ENCODE data around the gene PCDHGB1.
"Not testable (repeated sequence)": the region's sequence is repeated elsewhere in the genome, so short reads cannot be mapped to it uniquely, and the experiment has no call there.

The PCDHGB1 gene

GRCh38 chr5:141349917-141350619 lies at the start of gene PCDHGB1:
TSS of gene PCDHGB1 (plus strand) at chr5:141350099. CDS start at chr5:141350261, 162 bp downstream.
- ChIA-PET CTCF (interaction anchor here (0.6 to 10.4 kb wide), 20 partner anchors 8 to 228 kb away, joined by 3 to 134 read pairs (median 6); partner anchors contain the start of genes PCDHGA1, PCDHGA2, PCDHGA5 and PCDHGA8), POLR2A (no interaction called here)
- peak; percentile 50 for TF ChIP-seq CTCF (IDR thresholded peaks at IDR 0.05; ENCODE audit: insufficient read depth, low read length, missing control alignments)
- no peak for DNase-seq (ENCODE audit: low read depth, low spot score)
- H3K4me3 ChIP-seq (ENCODE audit: low read depth, low read length), result peak within 1 kb of the TSS; percentile 39

GRCh38 chr5:141303756-141304155 lies 46.1 kb upstream of the PCDHGB1 start, which contains the start of gene SLC25A2:
TSS of gene SLC25A2 (minus strand) at chr5:141304049. CDS start at chr5:141303865, 184 bp downstream.
- CTCF ChIA-PET, result interaction anchor here (0.6 kb wide), 1 partner anchor 12 kb away, joined by 3 read pairs; no protein-coding TSS in a partner anchor
- no peak within 1 kb of the TSS for H3K4me3 ChIP-seq (ENCODE audit: low read depth, low read length)
- POLR2A ChIA-PET, result no interaction called here

GRCh38 chr5:141306630-141307029 lies 43.3 kb upstream of the PCDHGB1 start:
- CTCF ChIA-PET, result interaction anchor here (1.0 kb wide), 1 partner anchor 13 kb away, joined by 4 read pairs; no protein-coding TSS in a partner anchor

More at GRCh38 chr5:141303756-141304155, 46.1 kb upstream of the PCDHGB1 start, which contains the start of gene SLC25A2:
- no peak for TF ChIP-seq CTCF (IDR thresholded peaks at IDR 0.05; ENCODE audit: insufficient read depth, low read length, missing control alignments)
- no peak for DNase-seq (ENCODE audit: low read depth, low spot score)

GRCh38 chr5:141313711-141314110 lies 36.2 kb upstream of the PCDHGB1 start:
- TF ChIP-seq CTCF (IDR thresholded peaks at IDR 0.05; ENCODE audit: insufficient read depth, low read length, missing control alignments), result no peak
- no peak for DNase-seq (ENCODE audit: low read depth, low spot score)
- POLR2A ChIA-PET, result no interaction called here
- H3K4me3 ChIP-seq (ENCODE audit: low read depth, low read length), result no peak overlapping the region
- CTCF ChIA-PET, result no interaction called here

More at GRCh38 chr5:141306630-141307029, 43.3 kb upstream of the PCDHGB1 start:
- POLR2A ChIA-PET, result no interaction called here
- H3K4me3 ChIP-seq (ENCODE audit: low read depth, low read length), result no peak overlapping the region
- TF ChIP-seq CTCF (IDR thresholded peaks at IDR 0.05; ENCODE audit: insufficient read depth, low read length, missing control alignments), result no peak
- DNase-seq (ENCODE audit: low read depth, low spot score), result no peak

- POLR2A ChIA-PET; DNase-seq (ENCODE audit: low read depth, low spot score); H3K4me3 ChIP-seq (ENCODE audit: low read depth, low read length): not testable (repeated sequence)
- CTCF ChIA-PET, result interaction anchor here (1.8 kb wide), 1 partner anchor 8 kb away, joined by 5 read pairs; no protein-coding TSS in a partner anchor
Measured at GRCh38 chr5:141316963-141317362, 32.9 kb upstream of the PCDHGB1 start.

GRCh38 chr5:141319202-141319601 lies 30.7 kb upstream of the PCDHGB1 start:
- TF ChIP-seq CTCF (IDR thresholded peaks at IDR 0.05; ENCODE audit: insufficient read depth, low read length, missing control alignments), result no peak
- DNase-seq (ENCODE audit: low read depth, low spot score), result no peak
- POLR2A ChIA-PET, result no interaction called here
- no peak overlapping the region for H3K4me3 ChIP-seq (ENCODE audit: low read depth, low read length)
- CTCF ChIA-PET, result interaction anchor here (1.0 to 5.6 kb wide), 18 partner anchors 9 to 248 kb away, joined by 3 to 77 read pairs (median 6); partner anchors contain the start of genes PCDHGA1, PCDHGA11, PCDHGA12 and PCDHGA2

Data from AG04449 (cell line).